Measurements from ENCODE around the gene GNA12. TPM values are rescaled to one million over a fixed set of nuclear protein-coding genes. Genes with fewer than 3 reads are reported as not detected.

Gene GNA12
- total RNA-seq, 3 donors from 2014 or later: 21.7 to 57.7 (median 25.7) TPM

GRCh38 chr7:2718296-2718965, 125.7 kb downstream of the GNA12 start:
- DNase-seq: no peak
- Histone ChIP-seq H3K36me3 (ENCODE audit: low read depth) (no peaks in the 10 kb centered on the region), H3K4me3 (no peak overlapping the region), H3K9me3 (no peaks in the 10 kb centered on the region), H3K4me1 (ENCODE audit: low read depth) (peaks cover 16% of the 10 kb centered on the region)
- intact Hi-C loops (cut with DNase I, micrococcal nuclease): no loop called here
- TF ChIP-seq, protein P1, sequence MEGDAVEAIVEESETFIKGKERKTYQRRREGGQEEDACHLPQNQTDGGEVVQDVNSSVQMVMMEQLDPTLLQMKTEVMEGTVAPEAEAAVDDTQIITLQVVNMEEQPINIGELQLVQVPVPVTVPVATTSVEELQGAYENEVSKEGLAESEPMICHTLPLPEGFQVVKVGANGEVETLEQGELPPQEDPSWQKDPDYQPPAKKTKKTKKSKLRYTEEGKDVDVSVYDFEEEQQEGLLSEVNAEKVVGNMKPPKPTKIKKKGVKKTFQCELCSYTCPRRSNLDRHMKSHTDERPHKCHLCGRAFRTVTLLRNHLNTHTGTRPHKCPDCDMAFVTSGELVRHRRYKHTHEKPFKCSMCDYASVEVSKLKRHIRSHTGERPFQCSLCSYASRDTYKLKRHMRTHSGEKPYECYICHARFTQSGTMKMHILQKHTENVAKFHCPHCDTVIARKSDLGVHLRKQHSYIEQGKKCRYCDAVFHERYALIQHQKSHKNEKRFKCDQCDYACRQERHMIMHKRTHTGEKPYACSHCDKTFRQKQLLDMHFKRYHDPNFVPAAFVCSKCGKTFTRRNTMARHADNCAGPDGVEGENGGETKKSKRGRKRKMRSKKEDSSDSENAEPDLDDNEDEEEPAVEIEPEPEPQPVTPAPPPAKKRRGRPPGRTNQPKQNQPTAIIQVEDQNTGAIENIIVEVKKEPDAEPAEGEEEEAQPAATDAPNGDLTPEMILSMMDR (IDR thresholded peaks at IDR 0.05): no peak
- ATAC-seq: no peak

GRCh38 chr7:2717293-2718261, 126.5 kb downstream of the GNA12 start:
- peak; percentile 89 for ATAC-seq
- DNase-seq: peak; percentile 81 to 85 (median 82)
- no peaks in the 10 kb centered on the region for H3K9me3 ChIP-seq

DNA sequence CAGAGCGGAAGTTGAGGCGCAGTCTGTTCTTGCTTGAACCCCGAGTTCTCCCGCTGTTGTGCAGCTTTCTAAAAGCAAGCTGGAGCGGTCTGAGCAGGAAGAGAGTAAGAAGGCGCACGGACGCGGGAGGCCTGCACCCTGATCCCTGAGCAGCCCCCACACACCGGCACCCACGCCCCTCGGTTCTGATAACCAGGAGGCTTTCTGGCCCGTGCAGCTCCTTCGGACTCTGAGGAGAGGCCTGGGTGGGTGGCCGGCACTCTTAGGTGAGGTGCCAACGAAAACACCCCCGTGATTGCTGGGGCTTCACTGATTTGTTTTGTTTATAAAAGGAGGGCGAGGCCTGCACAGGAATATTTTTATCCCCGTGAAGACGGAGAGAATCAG, 127.2 kb downstream of the GNA12 start:
- intact Hi-C loops (cut with DNase I, micrococcal nuclease): no loop called here
- TF ChIP-seq, protein P1 (IDR thresholded peaks at IDR 0.05): no peak
- Histone ChIP-seq H3K4me1 (ENCODE audit: low read depth) (peaks cover 16% of the 10 kb centered on the region), H3K4me3 (no peak overlapping the region), H3K9me3 (no peaks in the 10 kb centered on the region), H3K36me3 (ENCODE audit: low read depth) (no peaks in the 10 kb centered on the region)
- ATAC-seq (no peak), DNase-seq (no peak)

More at GRCh38 chr7:2717293-2718261, 126.5 kb downstream of the GNA12 start:
- Histone ChIP-seq H3K4me1 (ENCODE audit: low read depth) (peaks cover 16% of the 10 kb centered on the region), H3K36me3 (ENCODE audit: low read depth) (no peaks in the 10 kb centered on the region), H3K4me3 (no peak overlapping the region)
- TF ChIP-seq, protein P1 (IDR thresholded peaks at IDR 0.05): no peak
- intact Hi-C loops (cut with DNase I, micrococcal nuclease): no loop called here

GRCh38 chr7:2716488-2716887, 127.6 kb downstream of the GNA12 start:
- no peak for ATAC-seq
- no peaks in the 10 kb centered on the region for H3K9me3 ChIP-seq
- no peak for DNase-seq
- H3K36me3 ChIP-seq (ENCODE audit: low read depth): no peaks in the 10 kb centered on the region
- TF ChIP-seq, protein P1 (IDR thresholded peaks at IDR 0.05): no peak
- intact Hi-C loops (cut with DNase I, micrococcal nuclease): no loop called here
- peaks cover 16% of the 10 kb centered on the region for H3K4me1 ChIP-seq (ENCODE audit: low read depth)
- H3K4me3 ChIP-seq: no peak overlapping the region

GRCh38 chr7:2715341-2716231, 128.5 kb downstream of the GNA12 start:
- Histone ChIP-seq H3K4me3 (no peak overlapping the region), H3K36me3 (ENCODE audit: low read depth) (no peaks in the 10 kb centered on the region), H3K9me3 (no peaks in the 10 kb centered on the region), H3K4me1 (ENCODE audit: low read depth) (peaks cover 16% of the 10 kb centered on the region)
- DNase-seq (no peak), ATAC-seq (no peak)
- TF ChIP-seq, protein P1 (IDR thresholded peaks at IDR 0.05): no peak
- intact Hi-C loops (cut with DNase I, micrococcal nuclease): no loop called here
